GM21367 (cell line): ENCODE data around the gene KCNJ6.
"Not testable (repeated sequence)": the region's sequence is repeated elsewhere in the genome, so short reads cannot be mapped to it uniquely, and the experiment has no call there.

Source experiments
- ATAC-seq: cut with Tn5 transposase; IDR thresholded peaks from one replicate; pipeline ENCODE4 v1.9.1; 2021; ENCODE audit not compliant: unreplicated experiment

The KCNJ6 gene

DNA sequence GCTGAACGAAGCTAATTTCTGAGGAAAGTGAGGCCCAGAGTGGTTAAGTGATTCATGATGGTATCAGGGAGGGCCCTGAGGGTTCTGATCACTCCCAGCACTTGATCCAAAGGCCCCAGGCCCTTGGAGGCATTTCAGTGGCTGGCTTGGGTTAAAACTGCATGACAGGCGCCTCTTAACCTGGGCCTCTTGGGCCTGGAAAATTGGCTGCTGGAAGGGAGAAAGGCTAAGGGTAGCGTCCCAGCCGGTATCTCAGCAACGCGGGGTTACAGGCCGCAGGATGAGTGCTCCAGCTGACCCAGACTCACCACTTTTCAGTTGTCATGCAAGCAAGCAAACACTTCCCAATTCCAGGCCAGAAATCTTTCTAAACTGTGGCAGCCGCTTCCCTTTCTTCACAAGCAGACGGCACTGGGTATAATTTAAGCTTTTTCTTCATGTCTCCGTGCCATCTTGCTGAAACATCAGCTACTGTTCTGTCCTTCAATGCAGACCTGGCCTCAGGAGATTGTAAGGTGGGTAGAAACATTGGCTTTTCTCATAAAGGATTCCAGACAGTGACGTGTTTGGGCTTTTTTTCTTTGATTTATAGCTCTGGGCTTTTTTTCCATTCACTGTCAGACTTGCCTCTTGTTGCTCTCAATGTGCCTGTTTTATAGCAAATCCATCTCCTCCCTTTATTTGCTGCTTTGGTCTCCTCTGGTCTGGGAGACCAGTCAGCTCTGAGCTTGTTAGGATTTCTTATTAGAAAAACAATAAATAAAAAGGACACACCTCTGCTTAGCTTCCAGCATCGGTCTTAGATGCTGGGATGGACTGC is 229.1 kb downstream of the KCNJ6 start:
- ATAC-seq: no peak

DNA sequence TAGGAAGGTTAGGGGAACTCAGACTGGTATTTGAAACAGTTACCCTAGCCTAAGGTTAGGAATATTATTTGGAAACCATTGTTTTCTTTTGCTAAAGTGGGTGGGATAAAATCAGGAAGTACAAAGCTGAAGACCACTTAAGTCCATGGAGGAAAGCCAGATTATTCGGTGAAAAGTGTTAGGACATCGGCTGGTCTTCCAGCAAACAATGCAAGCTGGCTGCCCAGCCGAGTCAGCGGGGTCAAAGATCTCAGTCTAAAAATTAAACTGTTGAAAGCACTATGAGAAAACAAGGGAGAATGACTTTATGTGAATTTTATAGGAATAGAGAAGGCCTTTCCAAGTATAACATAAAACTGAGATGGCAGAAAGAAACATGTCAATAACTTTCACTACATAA is 231.7 kb downstream of the KCNJ6 start:
- no peak for ATAC-seq

DNA sequence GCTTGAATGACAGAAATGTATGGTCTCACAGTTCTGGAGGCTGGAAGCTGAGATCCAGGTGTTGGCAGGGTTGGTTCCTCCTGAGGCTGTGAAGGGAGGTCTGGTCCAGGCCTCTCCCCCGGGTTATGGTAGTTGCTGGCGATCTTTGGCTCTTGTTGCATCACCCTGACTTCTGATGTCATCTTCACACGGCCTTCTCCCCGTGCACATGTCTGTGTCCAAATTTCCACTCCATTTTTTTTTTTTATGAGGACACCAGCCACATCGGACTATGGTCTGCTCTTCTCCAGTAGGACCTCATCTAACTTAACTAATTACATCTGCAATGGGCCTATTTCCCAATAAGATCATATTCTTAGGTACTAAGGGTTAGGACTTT is 232.2 kb downstream of the KCNJ6 start:
- ATAC-seq: no peak

DNA sequence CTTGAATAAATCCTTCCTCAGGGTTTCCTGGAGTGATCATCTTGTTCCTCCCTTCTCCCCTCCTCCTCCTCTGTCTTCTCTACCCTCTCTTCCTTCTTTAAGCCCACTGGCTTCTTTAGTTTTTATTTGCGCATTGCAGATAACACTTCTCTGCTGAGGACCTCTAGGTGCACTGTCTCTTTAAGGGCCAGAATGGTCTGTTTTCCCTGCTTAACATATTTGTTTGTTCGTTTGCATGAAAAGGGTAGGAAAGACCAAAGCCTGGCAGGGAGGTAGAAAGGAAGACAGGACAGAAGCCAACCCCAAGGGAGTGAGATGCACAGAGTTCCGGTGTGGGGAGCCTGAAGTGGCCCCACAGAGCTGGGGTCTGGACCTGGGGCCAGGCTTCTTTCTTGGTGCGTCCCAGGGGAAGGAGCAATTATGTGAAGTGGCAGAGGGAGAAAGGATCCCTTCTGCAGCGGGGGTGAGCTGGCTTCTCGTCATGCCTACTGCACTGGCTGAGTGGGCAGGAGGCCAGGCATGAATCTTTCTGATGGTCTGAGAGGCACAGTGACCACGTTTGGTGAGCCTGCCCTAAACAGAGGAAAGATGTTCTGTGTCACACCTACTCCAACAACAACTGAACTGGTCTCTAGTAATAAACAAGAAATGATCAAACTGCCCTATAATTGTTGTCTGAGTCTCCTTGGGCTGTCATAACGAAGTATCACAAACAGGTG is 232.7 kb downstream of the KCNJ6 start:
- ATAC-seq: no peak

DNA sequence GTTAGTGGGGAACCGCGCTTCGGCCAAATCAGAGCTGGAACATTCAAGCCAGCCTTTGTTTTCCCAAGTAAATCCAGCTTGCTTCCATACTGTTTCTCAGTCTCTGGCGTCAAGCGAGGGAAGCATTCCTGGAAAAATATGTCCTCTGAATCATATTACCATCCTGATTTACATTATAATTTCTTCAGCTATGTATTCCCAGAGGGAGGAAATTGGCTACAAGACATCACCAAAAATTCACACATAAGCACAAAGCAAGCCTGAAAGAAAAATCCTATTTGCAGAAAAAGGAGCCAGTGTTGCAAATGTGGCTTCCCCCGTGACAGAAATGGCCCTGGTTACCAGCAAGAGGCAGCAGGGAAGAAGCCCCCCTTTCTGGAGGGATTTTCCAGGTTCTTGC is 233.3 kb downstream of the KCNJ6 start:
- ATAC-seq: no peak

DNA sequence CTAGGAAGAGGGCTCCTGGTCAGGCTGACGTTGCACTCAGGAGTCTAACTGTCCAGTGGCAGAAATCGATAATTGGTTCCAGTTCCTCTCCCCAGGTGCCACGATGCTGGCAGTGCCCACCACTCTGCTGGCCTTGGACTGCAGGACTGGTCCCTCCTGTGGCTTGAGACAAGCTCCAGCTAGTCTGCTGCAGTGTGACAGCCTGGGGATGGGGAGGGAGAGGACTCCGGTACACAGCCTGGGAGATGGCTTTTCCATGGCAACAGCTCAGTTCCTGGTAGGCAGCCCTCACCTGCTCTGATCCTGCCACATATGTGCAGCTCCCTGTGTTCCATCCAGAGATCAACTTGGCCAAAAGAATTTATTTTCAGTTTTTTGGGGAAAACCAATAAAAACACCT is 239.3 kb downstream of the KCNJ6 start:
- no peak for ATAC-seq

DNA sequence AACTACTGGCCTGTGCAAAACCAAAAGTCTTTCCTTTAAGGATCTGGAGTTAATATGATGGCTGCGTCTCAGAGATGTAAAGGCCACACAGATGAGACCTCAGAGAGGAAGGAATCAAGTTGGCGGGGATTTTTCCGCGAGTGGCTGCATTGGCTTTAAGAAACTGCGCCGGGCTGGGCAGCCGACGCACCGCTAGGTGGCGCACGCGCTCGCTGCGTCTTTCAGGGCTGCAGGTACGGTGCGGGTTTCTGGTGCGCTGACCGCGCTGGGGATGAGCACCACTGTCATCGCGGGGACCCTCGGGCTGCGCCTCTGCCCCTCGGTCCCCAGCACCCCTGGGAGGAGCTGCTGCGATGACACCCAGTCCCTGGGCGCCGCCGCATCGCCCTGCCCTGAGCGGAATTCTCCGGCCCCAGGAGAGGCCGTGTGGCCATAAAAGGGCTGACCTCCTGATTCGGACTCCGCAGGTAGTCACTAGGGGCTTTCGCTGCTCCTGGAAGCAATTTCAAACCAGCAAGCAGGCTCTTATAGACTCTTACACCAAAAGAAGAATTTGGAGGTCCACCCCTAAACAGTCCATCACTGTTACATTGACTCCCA is 241.0 kb downstream of the KCNJ6 start:
- no peak for ATAC-seq

DNA sequence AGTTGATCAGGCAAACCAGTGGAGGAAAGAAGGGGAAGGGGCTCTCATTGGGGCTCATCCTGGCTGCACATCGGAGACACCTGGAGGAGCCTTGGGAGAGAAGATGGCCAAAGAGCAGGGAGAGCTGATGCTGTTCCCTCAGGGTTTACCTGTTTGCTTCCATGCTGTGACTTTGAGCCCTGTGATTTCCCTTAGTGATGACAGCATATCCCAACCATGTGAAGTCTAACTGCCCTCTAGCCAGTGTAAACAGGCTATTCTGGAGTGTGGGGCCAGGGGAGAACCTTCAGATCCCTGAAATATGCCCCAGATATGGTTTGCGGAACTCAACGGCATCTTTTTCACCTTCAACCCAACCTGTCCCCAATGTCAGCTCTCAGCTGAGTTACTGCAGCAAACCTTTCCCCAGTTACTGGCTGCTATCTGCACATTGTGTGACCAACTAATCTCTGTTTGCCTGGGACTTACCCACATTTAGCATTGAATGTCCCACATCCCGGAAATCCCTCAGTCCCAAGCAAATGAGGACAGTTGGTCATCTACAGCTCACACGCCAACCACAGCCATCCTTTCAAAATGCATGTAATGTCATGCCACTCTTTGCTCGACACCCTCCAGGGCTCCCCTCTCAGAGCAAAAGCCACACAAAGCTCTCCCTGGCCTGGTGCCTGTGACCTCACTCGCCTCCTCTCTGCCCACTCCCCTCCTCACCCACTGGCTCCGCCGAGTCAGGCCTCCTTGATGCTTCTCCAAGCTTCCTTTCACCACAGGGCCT is 242.3 kb downstream of the KCNJ6 start:
- ATAC-seq: no peak

DNA sequence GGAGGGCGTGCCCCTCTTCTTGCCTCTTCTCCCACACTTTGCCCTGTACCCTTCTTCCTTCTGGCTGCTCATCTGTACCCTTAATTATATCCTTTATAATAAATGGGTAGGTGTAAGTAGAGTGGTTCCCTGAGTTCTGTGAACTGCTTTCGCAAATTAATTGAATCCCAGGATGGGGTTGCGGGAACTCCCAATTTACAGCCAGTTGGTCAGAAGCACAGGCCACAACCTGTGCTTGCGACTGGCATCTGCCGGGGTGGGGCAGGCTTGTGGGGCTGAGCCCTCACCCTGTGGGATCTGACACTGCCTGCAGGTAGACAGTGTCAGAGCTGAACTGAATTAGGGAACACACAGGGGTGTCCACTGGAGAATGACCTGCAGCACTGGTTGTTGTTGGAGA is 244.9 kb downstream of the KCNJ6 start:
- ATAC-seq: no peak

DNA sequence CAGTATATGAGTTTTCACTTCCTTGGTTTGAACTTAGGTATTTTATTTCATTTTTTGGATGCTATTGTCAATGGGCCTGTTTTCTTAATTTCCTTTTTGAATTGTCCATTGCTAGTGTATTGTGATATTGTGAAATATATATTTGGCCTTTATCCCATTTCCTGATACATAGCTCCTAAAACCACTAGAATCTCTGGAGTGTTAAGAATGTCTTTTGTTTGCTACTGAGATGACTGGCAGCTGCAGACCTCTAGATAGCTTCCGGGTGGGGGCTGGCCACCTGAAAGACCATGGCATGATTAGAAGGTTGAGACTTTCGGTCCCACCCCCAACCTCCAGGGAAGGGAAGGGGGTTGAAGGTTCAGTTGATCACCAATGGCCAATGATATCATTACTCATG is 245.4 kb downstream of the KCNJ6 start:
- no peak for ATAC-seq

DNA sequence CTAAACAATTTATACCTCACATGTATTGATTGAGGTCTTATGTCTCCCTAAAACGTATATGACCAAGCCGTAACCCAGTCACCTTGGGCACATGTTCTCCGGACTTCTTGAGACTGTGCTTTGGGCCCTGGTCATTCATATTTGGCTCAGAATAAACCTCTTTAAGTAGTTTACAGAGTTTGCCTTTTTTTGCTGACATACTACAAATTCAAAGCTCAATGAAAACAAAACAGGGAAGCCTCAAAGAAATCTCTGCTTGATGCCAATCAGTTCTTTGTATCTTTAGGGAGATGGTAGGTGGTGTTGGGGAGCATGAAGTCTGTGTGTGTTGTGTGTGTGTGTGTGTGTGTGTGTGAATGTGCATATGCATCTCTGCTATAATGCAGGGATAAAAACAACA is 247.0 kb downstream of the KCNJ6 start:
- no peak for ATAC-seq

DNA sequence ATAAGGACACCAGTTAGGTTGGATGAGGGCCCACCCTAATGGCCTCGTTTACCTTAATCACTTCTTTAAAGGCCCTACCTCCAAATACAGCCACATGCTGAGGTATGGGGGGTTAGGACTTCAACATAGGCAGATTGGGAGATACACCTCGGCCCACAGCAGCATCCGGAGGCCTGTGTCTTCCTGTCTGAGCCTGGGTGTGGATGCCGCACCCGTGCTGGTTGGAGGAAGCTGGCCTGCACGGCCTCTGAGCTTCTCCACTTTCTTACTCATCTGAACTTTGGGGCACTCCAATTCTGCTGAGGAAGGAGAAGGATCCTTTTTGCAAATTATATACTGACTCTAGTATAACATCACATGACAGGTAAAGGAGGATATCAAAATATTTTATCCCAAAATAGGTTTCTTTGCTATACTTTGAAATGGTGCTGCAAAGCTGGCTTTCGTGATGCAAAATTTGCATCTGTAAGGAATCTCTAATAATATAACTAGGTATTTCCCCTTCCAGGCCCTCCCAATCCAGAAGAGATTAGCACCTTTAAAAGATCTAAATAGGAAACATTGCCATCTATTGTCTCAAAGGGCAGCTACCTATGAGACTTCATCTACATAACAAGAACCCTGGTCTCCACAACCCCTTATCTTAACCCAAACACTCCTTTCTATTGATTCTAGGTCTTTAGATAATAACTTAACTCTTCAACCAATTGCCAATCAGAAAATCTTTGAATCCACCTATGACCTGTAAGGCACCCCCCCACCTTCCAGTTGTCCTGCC is 247.6 kb downstream of the KCNJ6 start:
- ATAC-seq: no peak

DNA sequence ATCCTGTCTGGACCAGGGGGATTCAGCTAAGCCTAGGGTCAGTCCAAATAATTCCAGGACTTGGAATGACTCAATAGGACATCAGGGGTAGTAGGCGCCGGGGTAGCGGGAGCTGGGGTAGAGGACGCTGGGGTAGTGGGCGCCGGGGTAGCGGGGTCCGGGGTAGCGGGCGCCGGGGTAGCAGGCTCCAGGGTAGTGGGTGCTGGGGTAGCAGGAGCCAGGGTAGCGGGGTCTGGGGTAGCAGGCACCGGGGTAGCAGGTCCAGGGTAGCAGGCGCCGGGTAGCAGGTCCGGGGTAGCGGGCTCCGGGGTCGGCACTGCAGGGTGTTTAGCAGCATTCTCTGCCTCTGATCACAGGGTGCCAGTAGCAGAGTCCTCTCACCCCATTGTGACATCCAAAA is 248.9 kb downstream of the KCNJ6 start:
- no peak for ATAC-seq

DNA sequence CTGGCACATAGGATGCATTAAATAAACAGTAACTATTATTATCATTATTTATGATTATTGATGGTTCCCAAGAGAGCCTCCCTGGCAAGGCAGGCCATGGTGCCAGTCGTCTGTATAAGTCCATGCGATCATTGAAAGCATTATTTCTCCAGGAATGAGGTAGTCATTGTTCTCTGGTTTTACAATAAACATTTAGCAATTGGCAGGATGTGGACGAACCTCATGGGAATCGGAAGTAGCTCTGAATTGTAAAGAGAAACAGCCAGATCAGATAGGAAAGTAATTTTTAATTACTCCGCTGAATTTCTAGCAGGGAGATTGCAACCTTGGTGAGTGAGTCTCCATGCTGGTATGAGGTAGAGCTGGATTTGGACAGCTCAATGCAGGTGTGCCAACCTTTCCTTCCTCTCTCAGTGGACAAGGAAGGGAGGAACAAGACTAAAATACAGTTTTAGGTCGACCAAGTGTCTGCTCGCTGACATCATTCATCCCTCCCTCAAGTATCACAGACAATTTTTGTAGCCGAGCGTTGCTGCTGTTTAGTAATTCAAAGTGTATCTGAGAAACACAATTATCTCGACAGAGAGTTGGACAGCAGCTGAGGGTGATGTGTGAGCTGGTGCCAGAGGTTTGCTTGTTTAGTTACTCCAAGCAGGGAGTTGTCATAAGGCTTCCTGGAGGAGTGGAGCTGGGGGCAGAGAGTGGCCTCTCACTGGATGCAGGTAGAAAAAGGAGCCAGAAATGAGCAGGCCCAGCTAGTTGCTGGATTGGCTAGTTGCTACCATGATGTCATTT is 250.8 kb downstream of the KCNJ6 start:
- no peak for ATAC-seq

DNA sequence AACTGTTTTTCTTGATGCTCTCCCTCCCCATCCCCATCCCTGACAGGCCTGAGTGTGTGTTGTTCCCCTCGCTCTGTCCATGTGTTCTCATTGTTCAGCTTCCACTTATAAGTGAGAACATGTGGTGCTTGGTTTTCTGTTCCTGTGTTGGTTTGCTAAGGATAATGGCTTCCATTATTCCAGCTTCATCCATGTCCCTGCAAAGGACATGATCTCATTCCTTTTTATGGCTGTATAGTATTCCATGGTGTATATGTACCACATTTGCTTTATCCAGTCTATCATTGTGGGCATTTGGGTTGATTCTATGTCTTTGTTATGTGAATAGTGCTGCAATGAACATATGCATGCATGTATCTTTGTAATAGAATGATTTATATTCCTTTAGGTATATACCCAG is 254.0 kb downstream of the KCNJ6 start:
- not testable (repeated sequence) for ATAC-seq

DNA sequence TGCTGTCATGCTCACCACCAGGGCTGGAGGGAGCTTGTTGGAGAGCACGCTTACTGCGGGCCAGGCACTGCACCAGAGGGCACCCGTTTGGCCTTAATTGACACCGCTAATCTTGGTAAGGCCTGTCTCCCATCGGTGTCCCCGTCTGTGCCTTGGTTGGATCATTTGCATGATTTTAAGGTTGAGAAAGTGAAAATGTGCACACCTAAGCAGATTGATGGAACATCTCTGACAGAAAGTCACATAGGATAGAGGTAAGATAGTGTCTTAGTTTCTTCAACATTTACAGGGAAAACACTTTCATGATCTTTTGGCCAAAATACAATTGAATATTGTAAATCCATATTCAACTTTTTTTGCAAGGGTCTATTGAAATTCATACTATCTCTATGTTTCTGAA is 255.5 kb downstream of the KCNJ6 start:
- no peak for ATAC-seq

DNA sequence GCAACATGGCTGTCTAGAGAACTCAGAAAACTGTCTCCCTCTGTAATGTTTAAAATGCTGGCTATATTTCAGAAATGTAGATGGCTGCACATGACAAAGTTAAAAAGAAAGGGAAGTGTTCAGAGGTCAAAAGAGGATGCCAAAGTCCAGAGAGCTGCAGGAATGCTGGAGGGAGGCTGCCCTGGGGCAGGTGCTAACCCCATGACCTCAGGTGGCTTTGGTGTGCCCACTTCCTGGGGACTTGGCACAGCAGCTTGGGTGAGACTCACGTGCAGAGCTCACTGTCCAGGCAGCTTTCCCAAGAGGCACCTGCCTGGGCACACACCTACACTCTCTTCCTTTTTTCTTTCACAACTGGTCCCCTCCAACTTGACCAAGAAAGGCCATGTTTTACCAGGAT is 256.4 kb downstream of the KCNJ6 start:
- no peak for ATAC-seq

DNA sequence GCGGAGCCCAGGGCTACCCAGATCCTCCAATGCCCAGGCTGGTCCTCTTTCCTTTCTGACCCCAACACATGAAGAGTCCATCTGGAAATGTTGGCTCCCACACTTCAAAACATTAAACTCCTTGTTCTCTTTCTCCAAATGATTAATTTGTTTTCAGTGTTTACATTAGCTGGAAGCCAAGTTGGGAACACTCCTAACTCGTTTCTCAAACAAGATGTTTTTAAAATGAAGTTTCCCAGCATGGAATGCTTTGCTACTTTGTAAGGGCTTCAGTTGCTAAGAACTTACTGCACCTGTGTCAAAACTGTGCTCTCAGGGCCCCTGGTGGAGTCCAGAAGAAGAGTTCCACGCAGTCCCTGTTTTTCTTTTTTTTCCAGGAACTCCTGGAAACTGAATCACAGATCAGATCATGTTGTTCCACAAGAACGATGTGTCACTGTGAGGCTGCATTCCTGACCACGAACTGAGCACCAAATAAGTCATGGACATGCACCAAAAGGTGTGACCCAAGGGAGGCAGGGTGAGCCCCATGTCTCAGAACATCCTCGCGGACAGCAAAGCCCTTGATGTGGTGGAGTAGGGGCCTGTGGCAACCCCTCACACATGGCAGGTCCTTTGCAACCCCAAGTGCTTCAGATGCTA is 257.3 kb downstream of the KCNJ6 start:
- ATAC-seq: no peak

DNA sequence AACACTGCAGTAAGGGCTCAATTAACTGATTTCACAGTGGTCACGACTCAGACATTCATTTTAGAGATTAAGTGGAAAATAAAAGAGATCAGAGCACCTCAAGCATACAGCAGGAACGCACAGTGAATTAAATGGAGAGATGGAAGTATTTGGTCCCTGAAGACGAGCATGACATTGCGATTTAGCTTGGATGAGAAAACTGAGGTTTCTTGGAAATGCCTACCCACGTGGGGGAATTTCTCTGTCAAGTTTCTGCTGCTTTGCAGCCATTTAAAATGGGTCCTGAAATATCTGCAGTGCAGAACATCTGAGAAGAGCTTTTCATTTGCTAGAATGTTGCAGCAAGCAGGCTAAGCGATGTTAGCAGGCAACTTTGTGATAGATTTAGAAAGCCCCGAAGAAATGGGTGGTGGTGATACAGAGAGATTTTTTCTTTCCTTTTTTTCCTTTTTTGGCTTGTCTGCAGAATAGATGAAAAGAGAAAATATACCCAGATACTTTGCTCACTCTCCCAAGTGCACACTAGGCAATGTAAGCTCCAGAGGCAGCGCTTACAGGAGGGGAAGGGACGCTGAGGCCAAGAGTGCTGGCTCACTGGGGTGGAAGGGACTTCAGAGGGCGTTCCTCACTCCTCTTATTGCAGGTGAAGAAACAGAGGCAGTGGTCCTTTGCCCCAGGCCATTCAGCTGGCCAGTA is 258.0 kb downstream of the KCNJ6 start:
- no peak for ATAC-seq
